CD4-positive, alpha-beta T cell (primary cell): ENCODE results near the gene UVSSA. TPM values are rescaled to one million over a fixed set of nuclear protein-coding genes. Genes with fewer than 3 reads are reported as not detected.

Experiments
- ATAC-seq: fragments of 200-7000 bp; cut with Tn5 transposase; one replicate; pipeline ENCODE4 v1.10.0; 2022; ENCODE audit warnings: mild to moderate bottlenecking; ENCODE audit not compliant: poor library complexity
- CTCF ChIA-PET: fragments of 350-600 bp; sonication (Branson Sonifier 250); formaldehyde crosslinking; loops from one replicate; lab custom pipeline; 2021; ENCODE audit warnings: antibody characterized with exemption, inconsistent platforms; lab: Charles Lee
- POLR2A ChIA-PET: fragments of 350-600 bp; sonication (Branson Sonifier 250); formaldehyde crosslinking; loops from one replicate; lab custom pipeline; 2021; ENCODE audit warnings: antibody characterized with exemption, inconsistent platforms; lab: Charles Lee
- DNase-seq, 14 experiments: peaks; one replicate each; pipeline ENCODE4 v3.0.0-alpha.2; 2013 to 2020; ENCODE audit warnings: mixed read lengths in 2 of 14
- H3K27ac ChIP-seq, 2 donors: one replicate each; pipeline versions ENCODE4 v1.5.1 to v1.7.0; 2013; ENCODE audit warnings: low read length in 2 of 2, low read depth in 1 of 2, mild to moderate bottlenecking in 1 of 2
- H3K27me3 ChIP-seq, 2 experiments: 1 replicate in 1 of 2; 2 replicates in 1 of 2; pipeline versions ENCODE4 v1.6.1 to v1.7.0; 2013; ENCODE audit warnings: low read length in 2 of 2, control low read depth in 1 of 2, mild to moderate bottlenecking in 1 of 2, moderate library complexity in 1 of 2; ENCODE audit not compliant: insufficient read depth in 2 of 2, control insufficient read depth in 1 of 2
- H3K36me3 ChIP-seq: one replicate; pipeline ENCODE4 v1.6.1; 2013; ENCODE audit warnings: low read length, control low read depth; ENCODE audit not compliant: insufficient read depth
- H3K4me1 ChIP-seq: one replicate; pipeline ENCODE4 v1.6.1; 2013; ENCODE audit warnings: low read length, control low read depth; ENCODE audit not compliant: insufficient read depth
- H3K4me3 ChIP-seq: one replicate; pipeline ENCODE4 v1.5.1; 2013; ENCODE audit warnings: mild to moderate bottlenecking, low read length, moderate library complexity
- H3K9me3 ChIP-seq, 2 experiments: 1 replicate in 1 of 2; 2 replicates in 1 of 2; pipeline versions ENCODE4 v1.6.1 to v1.7.0; 2013; ENCODE audit warnings: low read length in 2 of 2, mild to moderate bottlenecking in 2 of 2, control low read depth in 1 of 2, moderate library complexity in 1 of 2; ENCODE audit not compliant: control insufficient read depth in 1 of 2, insufficient read depth in 1 of 2
- H3K27ac Mint-ChIP-seq: one replicate; pipeline ENCODE4 v1.8.0; 2020; ENCODE audit warnings: mixed read lengths
- H3K27me3 Mint-ChIP-seq: one replicate; pipeline ENCODE4 v1.8.0; 2021; ENCODE audit warnings: mixed read lengths
- H3K36me3 Mint-ChIP-seq: one replicate; pipeline ENCODE4 v1.8.0; 2021; ENCODE audit warnings: low read depth, mixed read lengths
- H3K4me1 Mint-ChIP-seq: one replicate; pipeline ENCODE4 v1.8.0; 2021; ENCODE audit warnings: low read depth, mixed read lengths
- H3K4me3 Mint-ChIP-seq: one replicate; pipeline ENCODE4 v1.8.0; 2020; ENCODE audit warnings: mild to moderate bottlenecking, mixed read lengths
- H3K9me3 Mint-ChIP-seq: one replicate; pipeline ENCODE4 v1.8.0; 2020; ENCODE audit warnings: mixed read lengths
- CTCF ChIP-seq: fragments of 200-600 bp; IDR thresholded peaks from one replicate; pipeline ENCODE4 v1.8.0; 2022; ENCODE audit warnings: antibody characterized with exemption, mild to moderate bottlenecking
- intact Hi-C, 2 experiments: fragments of 100-400 bp; cut with DNase I in 1 of 2; cut with micrococcal nuclease in 1 of 2; formaldehyde crosslinking; loops; one replicate each; pipeline versions ENCODE4 v1.15.1 to v1.9.0; 2023 to 2025; cut with DNase I, micrococcal nuclease
- total RNA-seq, 174 experiments: library from RNA in 2 of 174; stranded (reverse) in 2 of 174; gene quantifications; one replicate each; pipeline ENCODE4 v1.2.3 and lab custom pipeline; 2021 to 2026

The UVSSA gene
- total RNA-seq, 2 experiments from 2014 or later = 31.1 to 33.1 TPM

- intact Hi-C loops = no loop called here
- no peak overlapping the region for H3K27ac Mint-ChIP-seq
Measured at GRCh38 chr4:1407657-1408333, 60.8 kb downstream of the UVSSA start.

DNA sequence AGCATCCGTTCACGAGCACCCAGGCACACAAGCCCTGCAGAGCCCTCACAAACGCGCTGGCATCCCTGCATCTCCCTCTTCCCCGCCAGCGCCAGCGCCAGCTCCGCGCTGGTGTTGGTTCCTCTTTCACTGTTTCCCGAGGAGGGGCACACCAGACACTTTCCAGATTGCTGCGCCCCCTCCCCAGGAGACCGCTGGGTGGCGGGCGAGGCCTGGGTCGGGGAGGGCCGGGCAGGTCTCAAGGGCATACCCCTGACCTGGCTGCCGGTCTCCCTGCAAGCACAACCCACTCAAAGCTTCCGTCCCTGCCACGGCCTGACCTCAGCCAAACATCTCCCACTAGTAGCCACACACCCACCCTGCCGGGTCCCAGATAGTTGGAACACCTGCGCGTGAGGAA, 61.4 kb downstream of the UVSSA start:
- Mint-ChIP-seq H3K27ac (no peak overlapping the region), H3K4me1 (no peaks in the 10 kb centered on the region), H3K36me3 (no peaks in the 10 kb centered on the region), H3K9me3 (no peaks in the 10 kb centered on the region), H3K27me3 (peaks cover 63% of the 10 kb centered on the region), H3K4me3 (no peak overlapping the region)
- Histone ChIP-seq H3K36me3 (no peaks in the 10 kb centered on the region), H3K27me3 (peaks cover 65 to 79% of the 10 kb centered on the region in 2 experiments), H3K4me3 (no peak overlapping the region), H3K9me3 (peaks cover 0 to 58% of the 10 kb centered on the region in 2 experiments), H3K27ac (no peak overlapping the region), H3K4me1 (peaks cover 12% of the 10 kb centered on the region)
- DNase-seq (peak in 1 of 14 experiments; percentile 11), ATAC-seq (no peak)
- ChIA-PET CTCF (no interaction called here), POLR2A (no interaction called here)
- TF ChIP-seq CTCF = no peak
- intact Hi-C loops = no loop called here

More at GRCh38 chr4:1407657-1408333, 60.8 kb downstream of the UVSSA start:
- Mint-ChIP-seq H3K9me3 (no peaks in the 10 kb centered on the region), H3K4me1 (no peaks in the 10 kb centered on the region), H3K27me3 (peaks cover 57% of the 10 kb centered on the region), H3K4me3 (no peak overlapping the region), H3K36me3 (no peaks in the 10 kb centered on the region)
- POLR2A ChIA-PET = no interaction called here
- Histone ChIP-seq H3K36me3 (no peaks in the 10 kb centered on the region), H3K4me3 (no peak overlapping the region), H3K4me1 (peaks cover 12% of the 10 kb centered on the region), H3K27me3 (peaks cover 63 to 73% of the 10 kb centered on the region in 2 experiments), H3K27ac (no peak overlapping the region), H3K9me3 (peaks cover 0 to 52% of the 10 kb centered on the region in 2 experiments)
- DNase-seq = peak in 1 of 14 experiments; percentile 4
- CTCF ChIA-PET = no interaction called here
- TF ChIP-seq CTCF = no peak
- ATAC-seq = no peak

GRCh38 chr4:1409079-1409478, 62.1 kb downstream of the UVSSA start:
- Mint-ChIP-seq H3K4me3 (no peak overlapping the region), H3K27me3 (peaks cover 66% of the 10 kb centered on the region), H3K27ac (no peak overlapping the region), H3K9me3 (no peaks in the 10 kb centered on the region), H3K36me3 (no peaks in the 10 kb centered on the region), H3K4me1 (no peaks in the 10 kb centered on the region)
- intact Hi-C loops = no loop called here
- no peak overlapping the region for H3K27ac ChIP-seq
- no peak overlapping the region for H3K4me3 ChIP-seq
- peaks cover 8% of the 10 kb centered on the region for H3K4me1 ChIP-seq
- peaks cover 0 to 64% of the 10 kb centered on the region in 2 experiments for H3K9me3 ChIP-seq
- no peak for DNase-seq
- H3K36me3 ChIP-seq = no peaks in the 10 kb centered on the region
- peaks cover 69 to 81% of the 10 kb centered on the region in 2 experiments for H3K27me3 ChIP-seq
- POLR2A ChIA-PET = no interaction called here
- CTCF ChIA-PET = no interaction called here
- no peak for TF ChIP-seq CTCF
- no peak for ATAC-seq
